NCI-H128 (cell line): ENCODE measurements around the gene IDH3B.
"Not testable (repeated sequence)": the region's sequence is repeated elsewhere in the genome, so short reads cannot be mapped to it uniquely, and the experiment has no call there.

Experiments
- DNase-seq: peaks from one replicate; lab custom pipeline; 2025; ENCODE audit not compliant: unreplicated experiment; lab: John Stamatoyannopoulos, UW

IDH3B gene

GRCh38 chr20:2663887-2664719, at the start of gene IDH3B:
TSS of gene IDH3B (minus strand) at chr20:2664216. CDS start at chr20:2664188, 28 bp downstream.
- DNase-seq: peak; percentile 68

GRCh38 chr20:2713285-2713684, 49.3 kb upstream of the IDH3B start:
- no peak for DNase-seq

GRCh38 chr20:2709205-2709981, 45.4 kb upstream of the IDH3B start:
- DNase-seq: no peak

- no peak for DNase-seq
Measured at GRCh38 chr20:2708665-2709064, 44.6 kb upstream of the IDH3B start.

- no peak for DNase-seq
Measured at GRCh38 chr20:2708073-2708415, 44.0 kb upstream of the IDH3B start.

GRCh38 chr20:2707353-2708072, 43.5 kb upstream of the IDH3B start:
- no peak for DNase-seq

- no peak for DNase-seq
Measured at GRCh38 chr20:2706688-2707352, 42.8 kb upstream of the IDH3B start.

GRCh38 chr20:2705931-2706645, 42.1 kb upstream of the IDH3B start:
- DNase-seq: no peak

- DNase-seq: no peak
Measured at GRCh38 chr20:2703716-2704475, 39.9 kb upstream of the IDH3B start.

GRCh38 chr20:2701671-2702081, 37.7 kb upstream of the IDH3B start:
- DNase-seq: no peak

GRCh38 chr20:2700913-2701620, 37.1 kb upstream of the IDH3B start:
- no peak for DNase-seq

- no peak for DNase-seq
Measured at GRCh38 chr20:2699775-2700413, 35.9 kb upstream of the IDH3B start.

GRCh38 chr20:2698912-2699311, 34.9 kb upstream of the IDH3B start:
- DNase-seq: no peak

GRCh38 chr20:2698186-2698817, 34.3 kb upstream of the IDH3B start:
- DNase-seq: no peak

GRCh38 chr20:2697768-2698167, 33.8 kb upstream of the IDH3B start:
- DNase-seq: no peak

GRCh38 chr20:2696646-2697045, 32.6 kb upstream of the IDH3B start:
- no peak for DNase-seq

- DNase-seq: not testable (repeated sequence)
Measured at GRCh38 chr20:2695984-2696525, 32.0 kb upstream of the IDH3B start.
